Effector memory CD8-positive, alpha-beta T cell (primary cell): ENCODE results near the gene PRG3.

Source experiments
- ATAC-seq: fragments of 150-1000 bp; cut with Tn5 transposase; replicated peaks from 2 replicates; pipeline ENCODE4 v1.10.0; 2021; ENCODE audit warnings: mild to moderate bottlenecking, moderate library complexity
- DNase-seq, 3 experiments: peaks; one replicate each; pipeline ENCODE4 v3.0.0; 2021
- H3K27ac Mint-ChIP-seq, 2 donors: one replicate each; pipeline ENCODE4 v1.8.0; 2022; ENCODE audit warnings: mild to moderate bottlenecking in 2 of 2, mixed read lengths in 2 of 2, moderate library complexity in 2 of 2
- H3K27me3 Mint-ChIP-seq, 2 donors: one replicate each; pipeline ENCODE4 v1.8.0; 2022; ENCODE audit warnings: mixed read lengths in 2 of 2
- H3K36me3 Mint-ChIP-seq: one replicate; pipeline ENCODE4 v1.8.0; 2022; ENCODE audit warnings: mild to moderate bottlenecking, moderate library complexity, mixed read lengths; ENCODE audit not compliant: insufficient read depth
- H3K4me1 Mint-ChIP-seq, 2 donors: one replicate each; pipeline ENCODE4 v1.8.0; 2022; ENCODE audit warnings: low read depth in 2 of 2, mixed read lengths in 2 of 2
- H3K4me3 Mint-ChIP-seq, 2 donors: one replicate each; pipeline ENCODE4 v1.8.0; 2022; ENCODE audit warnings: mild to moderate bottlenecking in 2 of 2, mixed read lengths in 2 of 2, moderate library complexity in 2 of 2
- H3K9me3 Mint-ChIP-seq, 2 donors: one replicate each; pipeline ENCODE4 v1.8.0; 2022; ENCODE audit warnings: mixed read lengths in 2 of 2

PRG3 gene

DNA sequence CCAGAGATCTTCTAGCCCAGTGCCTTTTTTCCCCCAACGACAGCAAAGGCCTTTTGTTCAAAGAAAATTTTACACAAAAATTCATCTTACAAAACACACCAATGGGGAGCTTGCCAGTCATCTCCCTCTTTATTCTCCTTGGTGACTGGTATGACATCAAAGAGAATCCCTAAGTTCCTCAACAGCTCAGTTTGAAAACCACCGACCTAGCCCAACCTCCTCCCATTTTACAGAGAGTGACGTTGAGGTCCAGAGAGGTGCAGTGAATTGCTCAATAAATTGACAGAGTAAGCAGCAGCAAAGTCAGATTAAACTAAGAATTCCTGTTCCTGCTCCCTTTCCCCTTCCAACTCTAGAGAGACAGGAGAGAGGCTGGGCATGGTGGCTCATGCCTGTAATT, 38.2 kb upstream of the PRG3 start:
- DNase-seq (no peak), ATAC-seq (no peak)
- Mint-ChIP-seq H3K4me1 (peaks cover 27 to 33% of the 10 kb centered on the region in 2 donors), H3K4me3 (no peak overlapping the region), H3K27ac (peak overlapping the region in 1 of 2 donors; percentile 26), H3K27me3 (no peaks in the 10 kb centered on the region), H3K9me3 (no peaks in the 10 kb centered on the region), H3K36me3 (peaks cover 25% of the 10 kb centered on the region)

DNA sequence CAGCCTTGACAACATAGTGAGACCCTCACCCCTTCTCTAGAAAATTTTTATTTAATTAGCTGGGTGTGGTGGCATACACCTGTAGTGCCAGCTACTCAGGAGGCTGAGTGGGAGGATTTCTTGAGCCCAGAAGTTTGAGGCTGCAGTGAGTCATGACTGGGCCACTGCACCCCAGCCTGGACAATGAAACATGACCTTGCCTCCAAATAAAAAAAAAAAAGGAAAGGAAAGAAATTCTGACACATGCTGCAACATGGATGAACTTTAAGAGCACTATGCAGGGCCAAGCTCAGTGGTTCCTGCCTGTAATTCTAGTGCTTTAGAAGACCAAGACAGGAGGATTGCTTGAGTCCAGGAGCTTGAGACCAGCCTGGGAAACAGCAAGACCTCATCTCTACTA, 37.2 kb upstream of the PRG3 start:
- Mint-ChIP-seq H3K4me1 (peaks cover 22 to 29% of the 10 kb centered on the region in 2 donors), H3K4me3 (no peak overlapping the region), H3K27me3 (no peaks in the 10 kb centered on the region), H3K27ac (no peak overlapping the region), H3K9me3 (no peaks in the 10 kb centered on the region), H3K36me3 (peaks cover 35% of the 10 kb centered on the region)
- DNase-seq: no peak
- no peak for ATAC-seq

DNA sequence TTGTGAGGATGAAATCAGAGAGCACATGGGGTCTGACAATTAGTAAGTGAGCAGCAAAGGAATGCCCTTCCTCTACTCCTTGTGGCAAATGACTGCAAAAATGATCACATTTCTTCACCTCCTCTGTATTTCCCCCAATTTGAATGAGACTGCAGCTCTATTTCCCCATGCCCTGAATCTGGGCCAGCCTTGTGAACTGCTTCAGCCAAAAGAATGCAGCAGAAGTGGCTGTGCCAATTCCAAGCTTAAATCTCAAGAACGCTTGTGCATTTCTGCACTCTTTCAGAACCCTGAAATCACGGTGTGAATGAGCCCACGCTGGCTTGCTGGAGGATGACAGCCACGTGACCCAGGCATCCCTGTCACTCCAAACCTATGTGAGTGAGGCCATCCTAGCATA, 36.1 kb upstream of the PRG3 start:
- H3K27ac Mint-ChIP-seq: peak overlapping the region in 1 of 2 donors; percentile 49
- peaks cover 41% of the 10 kb centered on the region for H3K36me3 Mint-ChIP-seq
- H3K27me3 Mint-ChIP-seq: no peaks in the 10 kb centered on the region
- H3K4me3 Mint-ChIP-seq: no peak overlapping the region
- no peak for DNase-seq
- peaks cover 13 to 23% of the 10 kb centered on the region in 2 donors for H3K4me1 Mint-ChIP-seq
- no peak for ATAC-seq
- no peaks in the 10 kb centered on the region for H3K9me3 Mint-ChIP-seq

DNA sequence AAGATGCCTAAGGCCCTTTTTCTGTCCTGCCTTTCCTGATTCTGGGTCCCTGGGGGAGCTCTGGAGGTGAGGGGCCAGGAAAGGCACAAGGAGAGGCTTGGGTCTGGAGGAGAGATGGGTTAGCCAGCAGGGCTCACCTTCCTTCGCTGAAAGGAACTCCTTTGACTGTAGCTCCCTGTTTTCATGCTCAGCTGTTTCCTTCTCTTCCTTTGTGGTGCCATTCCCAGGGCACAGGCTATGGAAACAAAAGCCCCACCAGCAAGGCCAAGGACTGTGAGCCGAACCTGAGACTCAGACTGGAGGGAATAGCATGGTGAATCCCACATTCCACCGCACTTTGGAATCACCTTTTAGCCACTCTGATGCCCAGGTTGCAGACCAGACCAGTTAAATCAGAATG, 35.5 kb upstream of the PRG3 start:
- no peaks in the 10 kb centered on the region for H3K27me3 Mint-ChIP-seq
- no peak overlapping the region for H3K27ac Mint-ChIP-seq
- H3K36me3 Mint-ChIP-seq: peaks cover 41% of the 10 kb centered on the region
- H3K9me3 Mint-ChIP-seq: no peaks in the 10 kb centered on the region
- H3K4me3 Mint-ChIP-seq: no peak overlapping the region
- H3K4me1 Mint-ChIP-seq: peaks cover 7 to 17% of the 10 kb centered on the region in 2 donors
- ATAC-seq: no peak
- no peak for DNase-seq

DNA sequence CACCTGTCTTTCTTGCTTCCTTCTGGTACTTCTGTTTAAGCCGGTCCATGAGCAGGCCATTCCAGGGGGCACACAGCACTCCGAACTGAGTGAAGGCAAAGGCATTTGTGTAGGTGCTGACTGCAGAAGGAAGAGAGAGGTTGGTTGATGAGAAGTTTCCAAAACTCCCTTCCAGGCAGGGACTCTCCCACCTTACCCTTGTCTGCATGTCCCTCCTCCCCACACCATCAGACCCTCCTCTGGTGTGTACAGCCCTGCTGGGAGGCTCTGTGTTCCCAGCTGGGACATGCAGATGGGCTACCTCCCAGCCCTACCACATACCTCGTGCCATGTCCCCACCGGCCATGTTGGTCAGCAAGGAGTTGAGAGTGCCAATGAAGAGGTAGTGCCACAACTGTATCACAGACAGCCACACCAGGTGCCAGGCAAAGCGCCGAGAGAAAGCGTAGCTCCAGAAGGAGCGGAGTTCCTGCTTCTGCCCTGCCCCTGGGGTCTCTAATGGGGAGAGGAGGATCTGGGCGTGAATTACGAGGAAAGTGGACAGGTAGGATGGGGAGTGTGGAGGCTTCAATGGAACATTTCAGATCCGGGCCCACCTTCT, 33.8 kb upstream of the PRG3 start:
- no peak for DNase-seq
- Mint-ChIP-seq H3K4me1 (peaks cover 2 to 12% of the 10 kb centered on the region in 2 donors), H3K4me3 (no peak overlapping the region), H3K9me3 (no peaks in the 10 kb centered on the region), H3K36me3 (peaks cover 49% of the 10 kb centered on the region), H3K27me3 (no peaks in the 10 kb centered on the region), H3K27ac (no peak overlapping the region)
- ATAC-seq: no peak

DNA sequence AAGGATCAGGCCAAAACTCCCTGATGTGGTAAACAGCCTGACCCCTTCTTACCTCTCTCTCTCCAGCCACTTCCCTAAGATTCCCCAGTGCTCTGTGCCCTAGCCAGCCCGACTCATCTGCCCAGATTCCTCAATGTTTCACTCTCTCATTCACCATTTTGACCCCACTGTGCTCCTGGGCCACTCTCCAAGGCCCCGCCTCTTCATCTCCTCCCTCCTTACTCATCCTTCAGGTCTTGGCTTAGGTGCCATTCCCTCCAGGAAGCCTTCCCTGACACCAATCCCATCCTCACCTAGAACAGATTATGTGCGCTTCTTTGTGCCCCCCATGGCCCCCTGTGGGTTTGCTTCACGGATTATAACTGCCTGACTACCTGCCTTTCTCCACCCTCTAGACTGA, 32.7 kb upstream of the PRG3 start:
- no peaks in the 10 kb centered on the region for H3K9me3 Mint-ChIP-seq
- peak overlapping the region; percentile 20 to 67 for H3K27ac Mint-ChIP-seq
- H3K4me1 Mint-ChIP-seq: peaks cover 2 to 12% of the 10 kb centered on the region in 2 donors
- no peak overlapping the region for H3K4me3 Mint-ChIP-seq
- no peaks in the 10 kb centered on the region for H3K27me3 Mint-ChIP-seq
- peaks cover 49% of the 10 kb centered on the region for H3K36me3 Mint-ChIP-seq
- ATAC-seq (no peak), DNase-seq (no peak)

DNA sequence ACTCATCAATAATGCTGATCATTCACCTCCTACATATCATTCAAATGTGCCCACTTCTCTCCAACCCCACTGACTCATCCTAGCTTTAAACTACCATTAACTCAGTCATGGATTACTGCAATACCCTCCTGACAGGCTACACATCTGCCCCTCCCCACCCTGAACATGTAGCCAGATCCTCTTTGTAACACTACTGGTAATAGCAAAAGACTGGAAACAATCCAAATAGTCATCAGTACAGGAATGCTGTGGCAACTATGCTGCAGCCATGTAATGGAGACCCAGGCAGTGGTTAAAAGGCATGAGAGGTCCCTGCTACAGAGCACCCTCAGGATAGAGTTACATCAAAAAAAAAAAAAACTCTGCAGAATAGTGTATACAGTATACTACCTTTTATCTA, 29.3 kb upstream of the PRG3 start:
- Mint-ChIP-seq H3K36me3 (peaks cover 54% of the 10 kb centered on the region), H3K27ac (peak overlapping the region in 1 of 2 donors; percentile 2)

DNA sequence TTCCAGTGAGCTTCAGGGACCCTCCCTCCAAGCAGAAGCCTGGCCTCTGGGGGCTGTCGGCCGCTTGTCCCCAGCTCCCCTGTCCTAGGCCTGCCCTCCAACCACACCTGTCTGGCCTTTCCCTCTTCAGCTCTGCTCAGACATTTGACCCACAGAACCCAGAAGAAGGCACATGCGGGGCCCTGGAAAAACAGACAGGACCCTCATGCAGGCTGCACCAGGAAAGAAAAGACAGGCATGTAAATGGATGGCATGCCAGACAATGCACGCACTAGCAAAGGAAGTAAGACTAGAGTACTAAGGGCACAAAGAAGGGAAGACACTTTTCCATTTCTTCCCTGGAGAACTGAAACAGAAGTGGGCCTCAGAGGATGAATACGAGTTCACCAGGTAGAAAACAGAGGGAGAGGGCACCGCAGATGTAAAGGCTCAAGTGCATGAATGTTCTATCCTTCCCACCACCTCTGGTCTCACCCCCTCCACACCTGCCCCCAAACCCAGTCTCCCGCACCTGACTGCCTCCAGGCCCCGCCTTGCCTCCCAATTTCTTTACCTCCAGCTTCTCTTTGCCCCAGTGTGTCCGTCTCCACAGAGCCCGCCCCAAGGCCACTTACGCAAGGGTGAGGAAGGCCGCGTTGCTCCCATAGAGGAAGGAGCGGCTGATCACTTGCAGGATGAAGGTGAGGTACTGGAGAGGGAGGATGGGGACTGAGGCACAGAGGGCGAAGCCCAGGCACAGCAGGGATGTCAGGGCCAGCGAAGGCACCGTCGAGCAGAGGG, 28.6 kb upstream of the PRG3 start:
- Mint-ChIP-seq H3K9me3 (no peaks in the 10 kb centered on the region), H3K27me3 (no peaks in the 10 kb centered on the region), H3K4me3 (no peak overlapping the region)

More for the DNA sequence above, 29.3 kb upstream of the PRG3 start:
- no peak for DNase-seq
- Mint-ChIP-seq H3K4me1 (peaks cover 8 to 11% of the 10 kb centered on the region in 2 donors), H3K27me3 (no peaks in the 10 kb centered on the region), H3K9me3 (no peaks in the 10 kb centered on the region), H3K4me3 (no peak overlapping the region)
- ATAC-seq: no peak

DNA sequence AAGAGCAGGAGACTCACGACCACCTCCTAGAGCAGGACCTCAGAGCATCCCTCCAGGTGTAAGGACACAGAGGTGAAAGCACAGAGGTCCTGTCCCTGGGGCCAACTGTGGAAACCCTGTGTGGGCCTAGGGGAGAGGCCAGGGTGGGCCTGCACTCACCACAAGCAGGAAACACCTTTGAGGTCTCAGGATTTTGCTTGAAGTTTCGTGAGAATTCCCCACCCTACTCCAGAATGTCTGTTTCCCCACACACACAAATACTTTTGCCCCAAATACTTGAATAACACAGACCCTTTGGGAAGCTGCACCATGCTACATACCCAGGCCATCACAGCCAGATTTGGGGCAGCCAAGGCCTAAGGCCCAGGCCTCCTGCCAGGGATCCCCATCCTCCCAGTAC, 27.8 kb upstream of the PRG3 start:
- no peak for ATAC-seq
- Mint-ChIP-seq H3K4me3 (no peak overlapping the region), H3K4me1 (peaks cover 6 to 8% of the 10 kb centered on the region in 2 donors)

More for the DNA sequence above, 28.6 kb upstream of the PRG3 start:
- H3K4me1 Mint-ChIP-seq: peaks cover 8 to 9% of the 10 kb centered on the region in 2 donors
- no peak for DNase-seq
- H3K27ac Mint-ChIP-seq: peak overlapping the region in 1 of 2 donors; percentile 57
- H3K36me3 Mint-ChIP-seq: peaks cover 46% of the 10 kb centered on the region
- ATAC-seq: no peak

DNA sequence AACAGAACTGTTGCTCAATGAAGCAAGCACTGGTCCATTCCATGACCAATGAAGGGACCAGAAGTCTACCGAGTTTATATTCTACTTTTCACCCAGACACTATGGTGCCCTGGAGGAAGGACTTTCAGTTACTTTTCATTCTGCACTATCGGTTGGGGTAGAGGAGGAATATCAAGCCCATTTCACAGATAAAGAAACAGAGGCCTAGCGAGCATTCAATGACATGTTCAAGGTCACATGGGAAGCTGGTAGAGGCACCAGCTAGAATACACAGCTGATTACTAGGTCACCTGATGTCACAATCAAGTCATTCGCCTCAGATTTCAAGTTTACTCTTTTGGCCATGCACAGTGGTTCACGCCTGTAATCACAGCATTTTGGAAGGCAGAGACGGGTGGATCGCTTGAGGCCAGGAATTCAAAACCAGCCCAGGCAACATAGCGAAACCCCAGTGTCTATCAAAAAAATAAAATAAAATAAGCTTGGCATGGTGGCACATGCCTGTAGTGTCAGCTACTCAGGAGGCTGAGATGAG, 27.1 kb upstream of the PRG3 start:
- Mint-ChIP-seq H3K27ac (peak overlapping the region in 1 of 2 donors; percentile 58), H3K27me3 (no peaks in the 10 kb centered on the region), H3K4me3 (no peak overlapping the region), H3K4me1 (peaks cover 4 to 8% of the 10 kb centered on the region in 2 donors), H3K36me3 (peaks cover 35% of the 10 kb centered on the region), H3K9me3 (no peaks in the 10 kb centered on the region)
- no peak for ATAC-seq
- no peak for DNase-seq

More for the DNA sequence above, 27.8 kb upstream of the PRG3 start:
- Mint-ChIP-seq H3K27ac (peak overlapping the region in 1 of 2 donors; percentile 57), H3K27me3 (no peaks in the 10 kb centered on the region), H3K9me3 (no peaks in the 10 kb centered on the region), H3K36me3 (peaks cover 43% of the 10 kb centered on the region)
- DNase-seq: no peak

DNA sequence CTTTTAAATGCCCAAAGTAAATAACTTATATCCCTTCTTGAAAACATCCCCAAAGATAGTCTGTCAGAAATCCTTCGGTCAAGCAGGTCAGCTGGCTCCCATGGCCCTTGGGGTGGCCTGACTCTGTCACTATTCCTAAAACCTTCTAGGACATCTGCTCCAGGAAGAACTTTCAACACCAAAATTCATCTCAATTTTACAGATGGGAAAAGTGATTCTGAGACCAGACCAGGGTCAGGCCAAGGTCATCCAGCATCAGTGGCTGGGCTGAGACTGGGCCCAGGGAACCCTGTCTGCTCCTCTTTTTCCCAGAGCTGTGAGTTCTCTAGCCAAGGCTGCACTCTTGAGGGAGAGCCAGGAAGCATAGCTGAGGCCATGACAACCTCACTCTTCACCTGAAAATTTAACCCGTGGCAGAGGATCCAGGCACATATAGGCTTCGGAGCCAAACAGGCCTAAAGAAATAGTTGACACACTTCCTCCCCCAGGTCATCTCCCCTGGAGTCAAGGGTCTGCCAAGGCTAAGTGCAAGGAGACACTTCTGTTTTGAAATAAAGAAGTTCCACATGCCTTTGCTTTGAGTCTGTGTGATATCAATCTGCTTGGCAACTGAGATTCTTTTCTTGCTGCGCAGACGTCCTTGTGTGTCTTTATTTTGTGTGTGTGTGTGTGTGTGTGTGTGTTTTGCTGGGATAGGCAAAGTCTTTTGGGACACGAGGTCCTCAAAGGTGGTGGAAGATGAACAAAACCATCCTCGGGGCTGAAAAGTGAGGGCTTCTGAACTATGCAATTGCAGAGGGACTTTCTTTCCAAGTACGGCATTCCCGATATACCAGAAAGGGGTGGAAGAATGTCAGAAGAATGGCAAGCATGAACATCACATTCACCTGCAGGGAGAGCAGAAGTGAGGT, 26.3 kb upstream of the PRG3 start:
- peaks cover 0 to 8% of the 10 kb centered on the region in 2 donors for H3K4me1 Mint-ChIP-seq
- no peaks in the 10 kb centered on the region for H3K9me3 Mint-ChIP-seq
- H3K27me3 Mint-ChIP-seq: no peaks in the 10 kb centered on the region
- H3K4me3 Mint-ChIP-seq: no peak overlapping the region
- ATAC-seq: no peak
- H3K27ac Mint-ChIP-seq: peak overlapping the region; percentile 79 to 85
- H3K36me3 Mint-ChIP-seq: peaks cover 31% of the 10 kb centered on the region
- DNase-seq: no peak

DNA sequence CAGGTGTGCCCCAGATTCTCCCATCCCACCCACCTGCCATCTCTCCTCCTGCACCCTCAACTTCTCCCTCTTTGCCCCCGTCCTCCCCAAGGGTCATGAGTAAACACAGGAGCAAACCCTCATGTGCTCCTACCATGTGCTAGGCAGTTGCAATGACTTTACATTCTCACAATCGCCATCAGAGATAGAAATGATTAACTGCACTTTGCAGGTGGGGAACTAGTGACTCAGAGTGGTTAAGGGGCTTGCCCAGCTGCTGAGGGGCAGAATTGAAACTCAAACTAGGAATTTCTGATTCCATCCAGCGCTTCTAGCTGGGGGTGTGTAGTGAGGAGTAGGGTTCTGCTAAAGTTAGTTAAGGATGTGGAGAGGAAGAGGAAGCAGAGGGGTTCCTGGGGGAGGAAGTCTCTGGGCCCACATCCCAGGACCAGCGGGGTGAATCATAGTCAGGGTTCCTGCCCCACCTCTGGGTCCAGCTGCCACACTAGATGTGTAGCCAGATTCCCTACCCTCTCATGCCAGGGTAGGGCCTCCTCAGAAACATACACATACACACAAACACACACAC, 25.5 kb upstream of the PRG3 start:
- Mint-ChIP-seq H3K27me3 (no peaks in the 10 kb centered on the region), H3K4me1 (peaks cover 0 to 8% of the 10 kb centered on the region in 2 donors), H3K36me3 (peaks cover 31% of the 10 kb centered on the region), H3K27ac (peak overlapping the region; percentile 79 to 85), H3K9me3 (no peaks in the 10 kb centered on the region), H3K4me3 (no peak overlapping the region)
- DNase-seq (no peak), ATAC-seq (no peak)
